HuH-7 (cell line): ENCODE data around the gene OGDH.
"Not testable (repeated sequence)": the region's sequence is repeated elsewhere in the genome, so short reads cannot be mapped to it uniquely, and the experiment has no call there.

ENCODE experiments used
- DNase-seq: peaks from one replicate; pipeline ENCODE4 v3.0.0; 2011; ENCODE audit warnings: low spot score

The OGDH gene

GRCh38 chr7:44706788-44707557 is 100.5 kb downstream of the OGDH start:
- DNase-seq = no peak

- no peak for DNase-seq
These were observed 101.3 kb downstream of the OGDH start for GRCh38 chr7:44707558-44708230.

- DNase-seq = no peak
These were observed 102.8 kb downstream of the OGDH start for GRCh38 chr7:44709011-44709915.

- DNase-seq = no peak
These were observed 103.6 kb downstream of the OGDH start for GRCh38 chr7:44709945-44710596.

- no peak for DNase-seq
These were observed 105.1 kb downstream of the OGDH start for GRCh38 chr7:44711528-44711927.

GRCh38 chr7:44712012-44712411 is 105.6 kb downstream of the OGDH start:
- no peak for DNase-seq

GRCh38 chr7:44713141-44713540 is 106.7 kb downstream of the OGDH start:
- no peak for DNase-seq

- no peak for DNase-seq
These were observed 107.4 kb downstream of the OGDH start for GRCh38 chr7:44713680-44714335.

GRCh38 chr7:44716205-44716604 is 109.8 kb downstream of the OGDH start:
- no peak for DNase-seq

- DNase-seq = no peak
These were observed 113.9 kb downstream of the OGDH start for GRCh38 chr7:44720301-44720700.

GRCh38 chr7:44724276-44724675 is 117.8 kb downstream of the OGDH start:
- DNase-seq = no peak

GRCh38 chr7:44726250-44726649 is 119.8 kb downstream of the OGDH start:
- DNase-seq = not testable (repeated sequence)

GRCh38 chr7:44727158-44727936 is 120.9 kb downstream of the OGDH start:
- no peak for DNase-seq

- no peak for DNase-seq
These were observed 121.5 kb downstream of the OGDH start for GRCh38 chr7:44727937-44728262.

- no peak for DNase-seq
These were observed 123.6 kb downstream of the OGDH start for GRCh38 chr7:44729949-44730590.

GRCh38 chr7:44732971-44733370 is 126.5 kb downstream of the OGDH start:
- not testable (repeated sequence) for DNase-seq

- DNase-seq = no peak
These were observed 127.5 kb downstream of the OGDH start for GRCh38 chr7:44733708-44734481.

- no peak for DNase-seq
These were observed 129.2 kb downstream of the OGDH start for GRCh38 chr7:44735403-44736165.

GRCh38 chr7:44736896-44737295 is 130.5 kb downstream of the OGDH start:
- no peak for DNase-seq
